IMR-90 (cell line): ENCODE data around the gene EXOC6B. TPM values are rescaled to one million over a fixed set of nuclear protein-coding genes. Genes with fewer than 3 reads are reported as not detected.

Experiments used
- ATAC-seq: fragments of 200-7000 bp; cut with Tn5 transposase; 2 replicates; pipeline ENCODE4 v1.9.1; 2020; ENCODE audit warnings: low read depth, mild to moderate bottlenecking, moderate library complexity
- BruUV-seq: library from RNA; stranded (reverse); fragments of 400-500 nt; replicated peaks from 2 replicates; lab custom pipeline; 2021; lab: Mats Ljungman, UMichigan
- CTCF ChIA-PET: fragments of 300-600 bp; formaldehyde crosslinking; extraction: SDS; loops from one replicate; lab custom pipeline; 2021; ENCODE audit warnings: antibody characterized with exemption; lab: Yijun Ruan, JAX
- POLR2A ChIA-PET: fragments of 300-600 bp; sonication (Branson Sonifier 250); formaldehyde crosslinking; loops from one replicate; lab custom pipeline; 2022; ENCODE audit warnings: antibody characterized with exemption; ENCODE audit not compliant: unreplicated experiment; lab: Charles Lee
- DNase-seq: peaks from one replicate; pipeline ENCODE4 v3.0.0; 2013
- H2AFZ ChIP-seq: replicated peaks from 2 replicates; pipeline ENCODE3; 2013; ENCODE audit warnings: low read length, mild to moderate bottlenecking; ENCODE audit not compliant: poor library complexity
- H2AK5ac ChIP-seq: 2 replicates; pipeline ENCODE4 v1.6.1; 2013; ENCODE audit warnings: low read depth, low read length, inconsistent platforms
- H2AK9ac ChIP-seq: replicated peaks from 2 replicates; pipeline ENCODE3; 2013; ENCODE audit warnings: mild to moderate bottlenecking, low read depth, low read length, moderate library complexity; ENCODE audit not compliant: poor library complexity
- H2BK120ac ChIP-seq: 2 replicates; pipeline ENCODE4 v1.6.1; 2013; ENCODE audit warnings: low read depth, low read length, inconsistent platforms
- H2BK15ac ChIP-seq: 3 replicates; pipeline ENCODE4 v1.6.1; 2013; ENCODE audit warnings: low read depth, low read length, inconsistent platforms
- H2BK20ac ChIP-seq: 2 replicates; pipeline ENCODE4 v1.6.1; 2013; ENCODE audit warnings: low read depth, mild to moderate bottlenecking, inconsistent platforms, low read length, moderate library complexity
- H2BK5ac ChIP-seq: 2 replicates; pipeline ENCODE4 v1.6.1; 2013; ENCODE audit warnings: mild to moderate bottlenecking, low read depth, low read length, inconsistent platforms; ENCODE audit not compliant: poor library complexity, severe bottlenecking
- H3K14ac ChIP-seq: replicated peaks from 2 replicates; pipeline ENCODE4 v1.6.1; 2013; ENCODE audit warnings: low read depth, low read length, inconsistent platforms
- H3K18ac ChIP-seq: 2 replicates; pipeline ENCODE4 v1.6.1; 2013; ENCODE audit warnings: low read depth, low read length, control low read depth
- H3K23ac ChIP-seq: 2 replicates; pipeline ENCODE4 v1.6.1; 2013; ENCODE audit warnings: low read depth, low read length, inconsistent platforms
- H3K27ac ChIP-seq: 2 replicates; pipeline ENCODE4 v1.5.1; 2013; ENCODE audit warnings: mild to moderate bottlenecking, control low read depth, low read length; ENCODE audit not compliant: insufficient read depth
- H3K27me3 ChIP-seq: 2 replicates; pipeline ENCODE4 v1.6.1; 2013; ENCODE audit warnings: low read length; ENCODE audit not compliant: control insufficient read depth, insufficient read depth
- H3K36me3 ChIP-seq: 2 replicates; pipeline ENCODE4 v1.6.1; 2013; ENCODE audit warnings: low read length, mixed read lengths; ENCODE audit not compliant: control insufficient read depth, insufficient read depth
- H3K4ac ChIP-seq: 2 replicates; pipeline ENCODE4 v1.6.1; 2013; ENCODE audit warnings: low read depth, low read length, inconsistent platforms
- H3K4me1 ChIP-seq: 2 replicates; pipeline ENCODE4 v1.6.1; 2013; ENCODE audit warnings: low read length, mixed read lengths; ENCODE audit not compliant: control insufficient read depth, insufficient read depth
- H3K4me2 ChIP-seq: 2 replicates; pipeline ENCODE4 v1.6.1; 2013; ENCODE audit warnings: low read depth, mild to moderate bottlenecking, control low read depth, low read length, moderate library complexity
- H3K4me3 ChIP-seq: 2 replicates; pipeline ENCODE4 v1.5.1; 2013; ENCODE audit warnings: low read depth, mild to moderate bottlenecking, control low read depth, low read length, moderate library complexity; ENCODE audit not compliant: insufficient read depth
- H3K56ac ChIP-seq: 2 replicates; pipeline ENCODE4 v1.6.1; 2013; ENCODE audit warnings: low read length, inconsistent platforms; ENCODE audit not compliant: insufficient read depth; ENCODE audit errors: extremely low read depth
- H3K79me1 ChIP-seq, 2 experiments: 2 replicates each; pipeline ENCODE4 v1.6.1; 2013; ENCODE audit warnings: low read length in 2 of 2, inconsistent platforms in 1 of 2, low read depth in 1 of 2
- H3K9ac ChIP-seq: 2 replicates; pipeline ENCODE4 v1.6.1; 2013; ENCODE audit warnings: low read depth, low read length, control low read depth
- H3K9me1 ChIP-seq: 2 replicates; pipeline ENCODE4 v1.6.1; 2013; ENCODE audit warnings: low read length, inconsistent platforms; ENCODE audit not compliant: insufficient read depth
- H3K9me3 ChIP-seq: 2 replicates; pipeline ENCODE4 v1.6.1; 2013; ENCODE audit warnings: low read length; ENCODE audit not compliant: control insufficient read depth, insufficient read depth
- H4K20me1 ChIP-seq: 2 replicates; pipeline ENCODE4 v1.6.1; 2013; ENCODE audit warnings: low read length, inconsistent platforms; ENCODE audit not compliant: insufficient read depth
- H4K5ac ChIP-seq: 2 replicates; pipeline ENCODE4 v1.6.1; 2013; ENCODE audit warnings: mild to moderate bottlenecking, low read depth, low read length, control low read depth
- H4K8ac ChIP-seq, 2 experiments: 2 replicates each; pipeline ENCODE4 v1.6.1; 2013; ENCODE audit warnings: low read depth in 2 of 2, low read length in 2 of 2, control low read depth in 1 of 2, inconsistent platforms in 1 of 2
- H4K91ac ChIP-seq: 2 replicates; pipeline ENCODE4 v1.6.1; 2013; ENCODE audit warnings: low read depth, low read length, inconsistent platforms; ENCODE audit not compliant: insufficient read depth
- CEBPB ChIP-seq: IDR thresholded peaks from 2 replicates; pipeline ENCODE4 v1.6.1; 2012; ENCODE audit warnings: low read depth, low read length, improper control_type of control experiment
- RAD21 ChIP-seq: IDR thresholded peaks from 2 replicates; pipeline ENCODE4 v1.6.1; 2012; ENCODE audit warnings: low read length, improper control_type of control experiment
- WGBS, 2 experiments: methylation state at CpG; one replicate each; pipeline versions ENCODE4 v1.1.5 to v1.1.7; 2013; ENCODE audit warnings: missing lambda C conversion rate in 2 of 2; ENCODE audit not compliant: insufficient read length in 1 of 2; ENCODE audit errors: extremely low coverage in 2 of 2; 5-methylcytosine and 5-hydroxymethylcytosine counted together
- dilution Hi-C: fragments of 300-500 bp; cut with HindIII; formaldehyde crosslinking; loops from one replicate; pipeline ENCODE4 v1.14.3; 2018; ENCODE audit warnings: low sequenced_read_pairs; ENCODE audit not compliant: unreplicated experiment
- in situ Hi-C: fragments of 300-500 bp; cut with MboI; formaldehyde crosslinking; loops from 3 replicates; pipeline ENCODE4 v1.14.3; 2019; ENCODE audit warnings: low sequenced_read_pairs, inconsistent platforms, mixed read lengths
- intact Hi-C: fragments of 100-400 bp; cut with micrococcal nuclease; formaldehyde crosslinking; loops from 2 replicates; pipeline ENCODE4 v1.10.0; 2022
- polyA plus RNA-seq, 3 experiments: library from polyadenylated mRNA; depleted of rRNA; stranded (reverse); fragments of >200 nt; gene quantifications; 2 replicates each; pipeline ENCODE4 v1.2.3, GENCODE V29; 2012; ENCODE audit warnings: low replicate concordance in 1 of 3
- total RNA-seq: library from RNA; depleted of rRNA; stranded (reverse); fragments of >200 nt; gene quantifications from 2 replicates; pipeline ENCODE4 v1.2.3, GENCODE V29; 2012

Gene EXOC6B
- total and polyA plus RNA-seq, 2 of the 4 experiments (the other 2 are of a cell fraction): 10.2 to 29.4 TPM

DNA sequence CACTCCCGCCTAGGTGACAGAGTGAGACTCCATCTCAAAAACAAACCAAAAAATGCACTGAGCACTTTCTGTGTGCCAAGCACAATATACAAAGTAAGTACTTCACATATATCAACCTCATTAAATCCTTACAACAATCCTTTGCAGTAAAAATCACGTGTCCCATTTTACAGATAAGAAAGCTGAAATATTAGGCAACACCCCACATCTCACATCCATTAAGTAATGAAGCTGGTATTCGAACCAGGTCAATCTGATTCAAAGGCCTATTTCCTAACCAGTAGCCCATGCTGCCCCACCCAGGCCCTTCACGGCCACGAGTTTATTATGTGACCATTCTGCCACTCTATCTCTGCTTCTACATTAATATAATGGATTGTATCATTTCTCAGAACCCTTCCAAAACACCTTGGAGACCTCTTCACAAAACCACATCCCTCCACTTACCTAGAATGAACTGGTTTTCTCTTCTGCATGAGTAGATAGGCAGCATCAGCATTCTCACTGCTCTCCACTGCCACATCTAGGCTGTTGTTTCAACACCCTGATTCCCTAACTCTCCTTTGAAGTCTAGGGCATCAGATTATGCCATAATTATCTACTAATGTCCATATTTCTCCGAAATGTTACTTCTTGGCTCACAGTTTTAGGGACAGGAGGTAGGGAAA is 3.1 kb upstream of the EXOC6B start:
- Histone ChIP-seq H3K4me3 (no peak overlapping the region), H3K4me2 (no peak overlapping the region), H3K56ac (peak overlapping the region; percentile 28; the same call in 1 of the 2 replicates), H3K18ac (peak overlapping the region; percentile 47), H2BK15ac (peak overlapping the region; percentile 85; the same call in 2 of the 3 replicates), H3K9ac (no peak overlapping the region), H3K9me1 (peaks cover 19% of the 10 kb centered on the region; the same call in 1 of the 2 replicates), H3K4ac (peak overlapping the region; percentile 79), H4K5ac (no peak overlapping the region; the same call in 1 of the 2 replicates), H3K36me3 (no peaks in the 10 kb centered on the region), H2AK5ac (peak overlapping the region; percentile 83), H4K91ac (peak overlapping the region; percentile 66), H2AFZ (no peak overlapping the region), H2BK5ac (no peak overlapping the region), H3K27ac (peak overlapping the region; percentile 44; the same call in 1 of the 2 replicates), H2BK20ac (peak overlapping the region; percentile 75), H3K27me3 (peaks cover 7% of the 10 kb centered on the region), H2AK9ac (no peak overlapping the region), H3K4me1 (peaks cover 11% of the 10 kb centered on the region), H3K23ac (peak overlapping the region; percentile 41; the same call in 1 of the 2 replicates), H3K14ac (peak overlapping the region; percentile 63), H4K20me1 (peaks cover 6% of the 10 kb centered on the region), H3K9me3 (no peaks in the 10 kb centered on the region), H3K79me1 (peaks cover 8 to 21% of the 10 kb centered on the region in 2 experiments), H4K8ac (peak overlapping the region; percentile 12 to 22; a peak in 1 of 4 replicates), H2BK120ac (peak overlapping the region; percentile 92)
- ATAC-seq (no peak), DNase-seq (peak; percentile 27)
- CTCF ChIA-PET: interaction anchor here (0.6 kb wide), 1 partner anchor 11 kb away, joined by 4 read pairs; no protein-coding TSS in a partner anchor
- BruUV-seq: no TSS peak
- dilution Hi-C loops: no loop called here
- WGBS, 2 experiments: no CpG with 5 or more reads among the region's 6 CpGs
- intact Hi-C loops: no loop called here
- no peak for TF ChIP-seq RAD21
- 0 out of 2 replicates have a peak, but pooled peaks have one; percentile 26 for TF ChIP-seq CEBPB
- in situ Hi-C loops: no loop called here
- POLR2A ChIA-PET: no interaction called here
